DMS53 (cell line): ENCODE data around the gene GANAB.
"Not testable (repeated sequence)": the region's sequence is repeated elsewhere in the genome, so short reads cannot be mapped to it uniquely, and the experiment has no call there.

Source experiments
- DNase-seq: peaks from one replicate; lab custom pipeline; 2025; lab: John Stamatoyannopoulos, UW

Gene GANAB

DNA sequence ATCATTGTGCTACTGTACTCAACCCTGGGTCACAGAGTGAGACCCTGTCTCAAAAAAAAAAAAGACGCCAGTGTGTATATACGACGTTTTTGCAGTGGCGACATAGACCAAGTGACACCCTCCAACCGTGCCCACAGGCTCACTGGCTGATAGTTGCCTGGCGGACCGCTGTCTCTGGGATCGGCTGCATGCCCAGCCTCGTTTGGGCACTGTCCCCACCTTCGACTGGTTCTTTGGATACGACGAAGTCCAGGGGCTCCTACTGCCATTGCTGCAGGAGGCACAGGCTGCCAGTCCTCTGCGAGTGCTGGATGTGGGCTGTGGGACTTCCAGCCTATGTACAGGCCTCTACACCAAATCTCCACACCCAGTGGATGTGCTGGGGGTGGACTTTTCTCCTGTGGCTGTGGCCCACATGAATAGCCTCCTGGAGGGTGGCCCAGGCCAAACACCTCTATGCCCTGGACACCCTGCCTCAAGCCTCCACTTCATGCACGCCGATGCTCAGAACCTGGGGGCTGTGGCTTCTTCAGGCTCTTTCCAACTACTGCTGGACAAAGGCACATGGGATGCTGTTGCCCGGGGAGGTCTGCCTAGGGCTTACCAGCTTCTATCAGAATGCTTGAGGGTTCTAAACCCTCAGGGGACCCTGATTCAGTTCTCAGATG is 20.0 kb upstream of the GANAB start:
- DNase-seq = no peak

DNA sequence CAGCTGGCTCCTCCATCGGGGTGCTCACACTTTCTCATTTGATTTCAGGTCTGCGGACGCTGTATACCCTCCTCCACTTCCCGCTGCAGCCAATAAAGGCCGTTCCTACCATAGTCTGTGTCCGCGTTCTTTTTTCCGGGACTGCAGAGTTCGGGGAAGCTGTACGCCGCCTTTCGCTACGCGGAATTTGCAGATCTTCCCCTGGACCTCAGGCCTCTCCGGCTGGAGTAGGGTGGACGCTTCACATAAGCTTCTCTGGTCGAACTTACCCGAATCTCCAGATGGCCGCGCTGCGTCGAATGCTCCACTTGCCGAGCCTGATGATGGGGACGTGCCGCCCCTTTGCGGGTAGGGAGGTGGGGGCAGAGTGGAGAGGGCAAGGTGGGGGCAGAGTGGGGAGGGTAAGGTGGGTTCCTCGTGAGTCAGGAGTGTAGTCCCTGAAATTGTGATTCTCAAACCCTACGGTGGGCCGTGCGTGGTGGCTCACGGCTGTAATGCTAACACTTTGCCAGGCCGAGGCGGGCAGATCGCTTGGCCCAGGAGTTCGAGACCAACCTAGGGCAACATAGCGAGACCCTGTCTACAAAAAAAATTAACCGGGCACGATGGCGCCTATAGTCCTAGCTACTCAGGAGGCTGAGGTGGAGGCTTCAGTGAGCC is 19.3 kb upstream of the GANAB start:
- DNase-seq = peak; percentile 74

DNA sequence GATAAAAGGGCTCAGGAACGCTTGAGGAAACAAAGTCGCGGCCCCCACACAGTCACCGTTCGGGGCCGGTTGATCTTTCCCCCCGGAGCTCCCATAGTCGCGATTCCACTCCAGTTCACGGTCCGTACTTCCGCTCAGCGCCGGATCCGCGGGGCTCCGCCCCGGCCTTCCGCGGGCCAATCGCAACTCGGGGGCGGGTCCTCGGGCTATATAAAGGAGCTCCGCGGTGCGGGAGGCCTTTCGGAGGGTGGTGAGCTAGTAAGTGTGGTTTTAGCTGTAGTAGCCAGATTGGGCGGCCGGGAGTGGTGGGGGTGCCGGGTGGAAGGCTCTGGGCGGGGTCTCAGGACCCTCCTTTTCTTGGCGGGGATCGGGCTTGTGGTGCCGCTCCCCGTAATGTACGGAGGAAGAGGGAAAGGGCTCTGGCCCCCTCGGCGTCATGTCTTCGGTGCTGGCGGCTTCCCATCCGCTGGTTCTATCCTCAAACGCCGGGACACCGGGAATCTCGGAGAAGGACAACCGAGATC is 18.7 kb upstream of the GANAB start, which contains the start of the genes C11orf98 and CSKMT:
Gene C11orf98, minus strand, starts transcription at position 136 of the 524 bp plus-strand sequence. Its CDS starts 41 bp downstream, at position 95.
Gene CSKMT, plus strand, starts transcription at position 238 of the 524 bp plus-strand sequence. CDS start 568 bp downstream, outside the sequence.
- DNase-seq = peak; percentile 96

DNA sequence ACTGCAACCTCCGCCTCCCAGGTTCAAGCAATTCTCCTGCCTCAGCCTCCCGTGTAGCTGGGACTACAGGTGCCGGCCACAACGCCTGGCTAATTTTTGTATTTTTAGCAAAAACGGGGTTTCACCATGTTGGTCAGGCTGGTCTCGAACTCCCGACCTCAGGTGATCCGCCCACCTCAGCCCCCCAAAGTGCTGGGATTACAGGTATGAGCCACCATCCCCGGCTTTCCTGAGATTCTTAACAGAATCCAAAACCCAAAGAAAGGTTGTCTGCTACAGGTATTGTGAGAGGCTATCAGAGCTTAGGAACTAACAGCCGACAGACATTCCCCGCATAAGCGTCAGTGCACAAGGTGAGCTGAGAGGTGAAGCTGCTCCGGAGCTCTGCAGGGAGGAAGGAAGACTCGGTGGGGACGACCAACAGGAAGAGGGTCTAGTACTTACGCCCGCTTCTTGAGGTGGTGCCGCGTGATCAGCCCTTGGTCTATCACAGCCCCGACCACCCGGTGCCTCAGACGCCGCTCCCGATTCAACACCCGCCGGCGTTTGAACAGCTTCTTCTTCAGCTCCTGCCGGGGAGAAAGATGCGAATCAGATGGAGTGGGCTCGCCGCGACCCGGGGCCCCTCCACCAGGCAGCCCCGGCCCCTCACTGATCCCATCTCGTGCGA is 18.1 kb upstream of the GANAB start:
- DNase-seq = peak; percentile 86

DNA sequence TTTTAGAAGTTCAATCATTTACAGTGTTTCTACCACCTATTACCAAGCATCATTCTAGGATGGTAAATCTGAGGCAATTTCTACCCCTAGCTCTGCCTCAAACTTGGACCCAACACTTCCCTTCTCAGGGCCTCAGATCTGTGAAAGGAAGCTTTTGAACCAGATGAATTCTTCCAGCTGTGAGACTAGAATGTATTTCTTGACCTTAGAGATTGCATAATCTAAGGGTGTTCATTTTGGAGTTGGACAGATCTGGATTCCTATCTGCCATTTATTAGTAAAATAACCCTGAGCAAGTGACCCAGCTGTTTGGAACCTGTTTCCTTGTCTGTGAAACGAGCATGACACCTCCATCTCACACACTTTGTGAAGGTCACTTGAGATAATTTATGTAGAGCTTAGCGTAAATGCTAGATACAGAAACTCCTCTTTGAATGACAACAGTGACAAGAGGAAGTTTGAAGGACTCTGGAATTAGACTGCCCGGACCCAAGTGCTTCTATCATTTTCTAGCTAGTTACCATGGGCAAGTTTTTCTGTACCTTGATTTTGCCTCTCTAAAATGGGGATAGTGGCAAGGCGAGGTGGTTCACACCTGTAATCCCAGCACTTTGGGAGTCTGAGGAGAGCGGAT is 10.5 kb upstream of the GANAB start:
- DNase-seq = no peak

DNA sequence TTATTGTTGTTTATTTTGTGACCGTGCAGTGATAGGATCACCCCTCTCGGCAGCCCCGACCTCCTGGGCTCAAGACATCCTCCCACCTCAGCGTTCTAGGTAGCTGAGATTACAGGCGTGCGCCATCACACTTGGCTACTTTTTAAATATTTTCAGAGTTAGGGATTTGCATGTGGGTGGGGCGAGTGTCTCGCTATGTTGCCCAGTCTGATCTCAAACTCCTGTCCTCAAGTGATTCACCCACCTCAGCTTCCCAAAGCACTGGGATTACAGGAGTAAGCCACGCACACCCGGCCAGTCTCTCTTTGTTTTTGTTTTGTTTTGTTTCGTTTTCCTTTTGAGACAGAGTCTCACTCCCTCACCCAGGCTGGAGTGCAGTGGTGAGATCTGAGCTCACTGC is 7.9 kb upstream of the GANAB start:
- DNase-seq = no peak

DNA sequence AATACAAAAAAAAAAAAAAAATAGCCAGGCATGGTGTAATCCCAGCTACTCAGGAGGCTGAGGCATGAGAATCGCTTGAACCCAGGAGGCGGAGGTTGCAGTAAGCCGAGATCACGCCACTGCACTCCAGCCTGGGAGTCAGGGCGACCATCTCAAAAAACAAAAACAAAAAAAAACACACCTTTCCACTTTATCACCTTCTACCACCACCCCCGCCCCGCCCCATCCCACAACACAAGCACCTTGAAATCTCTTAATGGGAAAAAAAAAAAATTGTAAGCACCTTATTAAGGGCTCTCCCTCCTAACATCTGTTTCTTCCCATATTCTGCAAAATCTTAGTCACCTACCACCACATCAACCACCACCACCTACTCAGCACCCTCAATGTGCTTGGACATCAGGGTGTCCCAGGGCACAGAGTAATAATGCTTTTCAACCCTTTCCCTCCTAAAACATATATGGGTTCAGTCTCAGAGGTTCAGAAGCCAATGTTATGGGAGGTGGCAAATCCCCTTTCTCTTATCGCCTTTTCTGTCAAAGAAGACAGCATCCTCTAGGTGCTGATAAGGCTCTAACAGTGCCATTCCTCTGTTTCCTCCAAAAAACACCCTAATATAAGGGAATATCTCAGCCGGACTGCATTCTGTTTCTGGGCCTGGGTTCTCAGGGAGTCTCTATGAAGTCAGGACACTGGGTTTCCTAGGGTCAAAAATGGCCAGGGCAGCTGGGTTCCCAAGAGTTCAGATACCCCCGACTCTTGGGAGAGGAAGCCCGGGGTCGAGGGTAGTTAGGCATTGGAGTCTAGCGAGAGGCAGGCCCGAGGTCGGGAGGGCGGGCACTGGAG is 6.0 kb upstream of the GANAB start:
- DNase-seq = no peak

DNA sequence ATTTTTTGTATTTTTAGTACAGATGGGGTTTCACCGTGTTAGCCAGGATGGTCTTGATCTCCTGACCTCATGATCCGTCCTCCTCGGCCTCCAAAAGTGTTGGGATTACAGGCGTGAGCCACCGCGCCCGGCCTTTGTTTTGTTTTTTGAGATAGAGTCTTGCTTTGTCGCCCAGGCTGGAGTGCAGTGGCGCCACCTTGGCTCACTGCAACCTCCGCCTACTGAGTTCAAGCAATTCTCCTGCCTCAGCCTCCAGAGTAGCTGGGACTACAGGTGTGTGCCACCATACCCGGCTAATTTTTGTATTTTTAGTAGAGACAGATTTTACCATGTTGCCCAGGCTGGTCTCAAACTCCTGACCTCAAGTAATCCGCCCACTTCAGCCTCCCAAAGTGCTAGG is 3.9 kb upstream of the GANAB start:
- not testable (repeated sequence) for DNase-seq

GRCh38 chr11:62649486-62649885 is 3.1 kb upstream of the GANAB start:
- DNase-seq = no peak

DNA sequence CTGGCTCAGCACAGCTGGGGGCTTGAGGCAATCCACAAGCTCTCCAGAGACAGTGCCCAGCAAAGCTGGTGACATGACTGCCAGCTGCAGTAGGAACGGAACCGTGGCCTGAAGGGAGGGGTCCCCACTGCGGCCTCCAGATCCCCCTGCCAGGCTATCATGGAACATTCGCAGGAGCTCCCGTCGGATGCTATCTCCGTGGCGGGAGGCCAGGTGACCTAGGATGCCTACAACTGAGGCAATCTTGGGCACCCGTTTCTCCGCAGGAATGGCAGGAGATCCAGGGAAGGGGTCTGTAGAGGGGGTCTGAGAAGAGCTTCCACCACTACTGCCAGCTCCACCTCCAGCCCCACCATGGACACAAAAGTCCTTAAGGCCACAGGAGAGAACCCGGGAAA is 2.6 kb upstream of the GANAB start:
- no peak for DNase-seq

DNA sequence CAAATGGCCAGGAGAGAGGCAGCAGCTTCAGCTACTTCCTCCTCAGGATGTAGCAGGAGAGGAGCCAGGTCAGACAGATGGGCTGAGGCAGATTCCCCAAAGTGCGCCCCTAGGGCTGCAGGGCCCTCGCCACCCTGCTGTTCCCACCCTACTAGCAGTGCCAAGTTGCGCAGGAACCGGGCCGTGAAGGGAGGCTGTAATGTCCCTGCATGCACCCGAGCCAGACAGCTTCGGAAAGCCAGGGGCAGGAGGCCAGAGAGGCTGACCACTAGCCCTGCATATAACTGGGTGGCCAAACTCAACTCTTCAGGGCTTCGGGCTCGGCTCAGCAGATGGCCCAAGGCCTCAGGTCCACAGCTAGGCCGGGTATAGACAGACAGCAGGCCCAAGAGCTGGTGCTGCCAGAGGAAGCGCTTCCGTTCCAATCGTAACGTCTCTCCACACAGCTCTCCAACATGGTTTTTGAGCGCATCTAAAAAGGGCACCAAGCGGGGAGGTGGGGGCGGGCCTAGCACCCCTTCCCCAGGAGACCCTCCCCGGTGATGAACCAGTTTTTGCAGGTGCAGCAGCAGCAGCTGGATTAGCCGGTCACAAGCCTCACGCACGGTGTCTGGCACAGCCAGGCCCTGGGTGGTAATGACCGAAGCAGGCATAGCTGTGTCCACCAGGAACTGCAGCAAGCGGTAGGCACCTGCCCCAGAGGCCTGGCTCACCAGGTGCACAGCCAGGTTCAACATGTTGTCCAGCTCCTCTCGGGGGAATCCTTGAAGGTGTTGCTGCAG is 2.0 kb upstream of the GANAB start:
- no peak for DNase-seq

DNA sequence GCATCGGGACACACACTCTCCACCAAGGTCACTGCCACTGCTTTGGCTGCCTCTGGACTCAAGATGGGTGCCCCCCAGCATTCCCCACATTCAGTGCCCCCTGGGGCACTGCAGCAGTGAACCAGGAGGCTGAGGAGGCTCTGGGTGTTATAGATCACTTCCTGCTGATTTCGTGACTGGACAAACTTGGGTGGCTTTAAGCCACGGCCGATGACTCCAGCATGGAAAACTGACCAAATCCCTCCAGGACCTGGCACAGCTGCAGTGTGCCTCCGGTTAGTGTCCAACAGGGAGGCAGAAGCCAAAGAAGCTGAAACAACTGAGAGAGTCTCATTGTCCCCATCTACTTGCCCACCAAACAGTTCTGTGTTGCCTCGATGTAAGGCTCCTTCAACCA is 1.2 kb upstream of the GANAB start:
- no peak for DNase-seq

DNA sequence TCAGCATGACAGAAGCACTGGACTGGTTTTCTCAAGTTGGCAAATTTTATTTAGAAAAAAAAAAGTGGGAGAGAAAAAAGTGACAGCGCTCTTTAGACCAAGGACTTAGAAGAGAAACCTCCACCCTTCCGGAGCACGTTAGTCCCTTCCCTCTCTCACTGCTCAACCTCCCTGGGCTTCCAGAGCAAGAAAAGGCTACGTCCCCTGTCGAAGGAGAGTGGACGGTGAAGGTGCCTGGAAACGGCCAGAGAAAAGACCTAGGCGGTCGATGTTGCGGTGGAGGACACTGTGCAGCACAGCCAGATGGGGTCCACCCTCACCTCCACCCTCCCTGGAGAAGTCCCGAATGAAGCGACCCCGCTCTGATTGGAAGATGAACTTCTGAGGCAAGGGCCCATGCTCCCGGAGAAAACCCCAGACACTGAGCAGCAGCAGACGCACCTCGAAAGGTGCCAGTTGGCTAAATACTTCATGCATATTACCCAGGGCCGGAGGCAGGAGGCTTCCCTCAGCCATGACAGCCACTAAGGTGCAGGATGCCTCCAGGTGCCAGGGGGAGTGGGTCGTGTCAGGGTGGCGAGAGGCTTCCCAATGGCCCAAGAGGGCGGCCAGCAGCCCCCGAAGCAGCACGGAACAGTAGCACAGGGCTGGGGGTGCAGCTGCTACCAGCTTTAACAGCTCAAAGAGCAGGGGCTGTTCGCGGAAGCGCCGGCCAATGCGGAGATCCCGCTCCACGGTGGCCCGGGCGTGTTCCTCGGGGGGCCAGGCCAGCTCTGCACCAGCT is 604 bp upstream of the GANAB start:
- DNase-seq = no peak

DNA sequence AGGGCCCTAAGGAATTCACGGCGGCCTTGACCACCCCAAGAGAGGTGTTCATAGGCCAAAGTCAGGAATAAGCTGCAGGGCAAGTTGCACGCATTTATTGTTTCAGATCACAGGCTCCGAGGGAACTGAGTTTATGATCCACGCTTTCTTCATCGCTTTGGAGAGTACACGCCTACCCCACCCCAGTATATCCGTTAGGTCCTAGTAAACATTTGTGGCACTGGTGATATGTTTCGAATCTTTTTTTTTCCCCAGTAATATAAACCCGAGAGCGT is 805 bp downstream of the GANAB start:
- no peak for DNase-seq

- no peak for DNase-seq
These were observed 2.2 kb downstream of the GANAB start for GRCh38 chr11:62644220-62644619.

DNA sequence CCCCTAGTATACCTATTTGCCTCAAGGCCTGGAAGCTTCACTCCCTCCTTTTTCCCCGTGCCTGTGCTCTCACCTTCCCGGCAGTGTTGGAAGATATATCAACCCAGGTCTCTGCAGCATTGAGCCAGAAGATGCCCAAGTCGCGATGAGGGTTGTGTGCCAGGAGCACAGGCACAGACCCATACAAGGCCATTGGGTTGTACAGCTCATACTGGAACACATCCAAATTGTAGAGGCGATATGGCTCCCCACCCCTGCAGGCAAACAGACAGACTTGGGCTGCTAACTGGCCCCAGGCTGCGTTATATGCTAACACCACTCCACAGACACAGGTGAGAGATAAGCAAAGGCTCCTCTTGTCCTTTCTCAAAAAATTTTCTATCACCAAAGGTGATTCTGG is 13.9 kb downstream of the GANAB start:
- DNase-seq = no peak

DNA sequence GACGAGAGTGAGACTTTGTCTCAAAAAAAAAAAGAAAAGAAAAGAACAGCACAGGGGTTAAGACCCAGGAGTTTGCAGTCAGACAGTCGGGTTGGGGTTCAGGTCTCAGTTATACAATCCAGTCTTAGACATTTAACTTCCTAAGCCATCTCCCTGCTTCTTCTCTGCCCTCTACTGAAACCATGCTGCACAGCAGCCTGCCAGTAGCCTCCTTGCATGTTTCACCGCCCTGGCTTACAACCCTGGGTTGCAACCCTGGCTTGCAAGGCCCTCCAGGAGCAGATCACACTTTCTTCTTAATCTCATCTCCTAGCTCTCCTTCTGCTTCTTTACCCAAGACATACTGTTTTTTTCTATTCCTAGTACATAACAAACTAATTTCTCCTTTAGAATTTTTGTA is 18.7 kb downstream of the GANAB start:
- no peak for DNase-seq

DNA sequence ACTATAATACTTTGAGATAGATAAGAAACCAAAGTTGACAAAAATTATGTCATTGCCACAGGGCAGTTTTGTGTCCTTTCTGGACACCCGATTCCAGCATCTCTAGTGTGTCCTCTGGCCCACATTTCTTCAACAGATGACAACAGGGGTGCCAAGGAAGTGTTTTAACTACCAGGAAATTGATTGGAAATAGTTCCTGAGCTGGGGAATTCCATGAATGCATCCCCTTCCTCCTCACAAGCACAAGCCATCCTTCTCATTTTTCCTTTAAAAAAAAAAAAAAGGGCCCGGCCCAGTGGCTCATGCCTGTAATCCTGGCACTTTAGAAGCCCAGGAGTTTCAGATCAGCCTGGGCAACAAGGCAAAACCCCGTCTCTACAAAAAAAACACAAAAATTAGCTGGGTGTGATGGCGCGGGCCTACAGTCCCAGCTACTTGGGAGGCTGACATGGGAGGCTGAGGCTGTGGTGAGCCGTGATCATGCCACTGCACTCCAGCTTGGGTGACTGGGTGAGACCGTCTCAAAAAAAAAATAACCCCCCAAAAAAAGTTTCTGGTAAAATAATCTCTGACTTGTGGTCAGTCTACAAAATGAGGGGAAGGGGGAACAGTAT is 23.8 kb downstream of the GANAB start:
- DNase-seq = no peak

GRCh38 chr11:62621567-62622470 is 24.6 kb downstream of the GANAB start, which contains the start of gene B3GAT3:
Gene B3GAT3 (minus strand): TSS chr11:62621986. CDS start chr11:62621947, 39 bp downstream.
- peak; percentile 100 for DNase-seq
